Measurements from ENCODE around the gene APLP2.

DNA sequence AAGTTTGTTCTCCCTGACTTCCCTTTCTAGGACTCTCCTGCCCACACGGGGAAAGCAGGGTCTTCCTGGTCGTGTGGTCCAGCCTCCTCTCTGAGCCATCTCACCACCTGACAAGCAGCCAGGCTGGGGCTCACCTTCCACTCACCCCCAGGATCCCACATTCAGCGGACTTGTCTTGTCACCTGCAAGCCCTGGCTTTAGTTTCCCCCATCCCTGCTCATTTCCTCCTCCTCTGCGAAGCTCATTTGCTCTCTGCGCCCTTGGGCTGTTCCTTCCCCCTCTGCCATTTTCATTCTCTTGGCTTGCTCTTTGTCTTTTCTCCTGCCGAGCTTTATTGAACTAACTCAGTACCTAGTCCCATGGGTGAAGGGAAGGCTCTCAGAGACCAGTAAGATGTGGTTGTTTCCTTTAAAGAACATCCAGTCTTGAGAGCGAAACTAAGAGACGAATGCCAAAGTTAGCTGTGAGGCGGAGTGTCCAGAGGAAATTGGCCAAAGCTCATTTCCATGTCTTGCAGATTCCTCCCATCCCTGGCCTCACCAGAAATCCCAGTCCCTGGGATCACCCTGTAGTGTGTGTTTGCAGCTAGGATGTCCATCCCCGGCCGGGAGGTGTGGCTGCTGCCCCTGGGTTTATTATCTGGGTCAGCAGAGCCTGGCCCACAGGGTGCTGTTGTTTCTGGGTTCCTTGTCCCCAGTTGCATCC, 91.9 kb downstream of the APLP2 start:
- TF ChIP-seq, protein P1, sequence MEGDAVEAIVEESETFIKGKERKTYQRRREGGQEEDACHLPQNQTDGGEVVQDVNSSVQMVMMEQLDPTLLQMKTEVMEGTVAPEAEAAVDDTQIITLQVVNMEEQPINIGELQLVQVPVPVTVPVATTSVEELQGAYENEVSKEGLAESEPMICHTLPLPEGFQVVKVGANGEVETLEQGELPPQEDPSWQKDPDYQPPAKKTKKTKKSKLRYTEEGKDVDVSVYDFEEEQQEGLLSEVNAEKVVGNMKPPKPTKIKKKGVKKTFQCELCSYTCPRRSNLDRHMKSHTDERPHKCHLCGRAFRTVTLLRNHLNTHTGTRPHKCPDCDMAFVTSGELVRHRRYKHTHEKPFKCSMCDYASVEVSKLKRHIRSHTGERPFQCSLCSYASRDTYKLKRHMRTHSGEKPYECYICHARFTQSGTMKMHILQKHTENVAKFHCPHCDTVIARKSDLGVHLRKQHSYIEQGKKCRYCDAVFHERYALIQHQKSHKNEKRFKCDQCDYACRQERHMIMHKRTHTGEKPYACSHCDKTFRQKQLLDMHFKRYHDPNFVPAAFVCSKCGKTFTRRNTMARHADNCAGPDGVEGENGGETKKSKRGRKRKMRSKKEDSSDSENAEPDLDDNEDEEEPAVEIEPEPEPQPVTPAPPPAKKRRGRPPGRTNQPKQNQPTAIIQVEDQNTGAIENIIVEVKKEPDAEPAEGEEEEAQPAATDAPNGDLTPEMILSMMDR (IDR thresholded peaks at IDR 0.05): no peak
- no peak for TF ChIP-seq POLR2A (IDR thresholded peaks at IDR 0.05)
